RPMI7951 (cell line): Measurements from ENCODE around the gene CWF19L2. TPM values are rescaled to one million over a fixed set of nuclear protein-coding genes. Genes with fewer than 3 reads are reported as not detected.
"Not testable (repeated sequence)": the region's sequence is repeated elsewhere in the genome, so short reads cannot be mapped to it uniquely, and the experiment has no call there.

Source experiments
- DNase-seq: peaks from one replicate; pipeline ENCODE4 v3.0.0-alpha.2; 2012; ENCODE audit warnings: low read depth
- total RNA-seq: library from RNA; depleted of rRNA; stranded (reverse); fragments of >200 nt; shearing (Covaris generic); gene quantifications from 2 replicates; pipeline ENCODE4 v1.2.3, GENCODE V29; 2014; rRNA removed

CWF19L2 gene
- total RNA-seq, result 10.3 and 14.2 TPM in 2 replicates

GRCh38 chr11:107457558-107458271 is at the start of gene CWF19L2:
CWF19L2 (minus strand) TSS chr11:107457825; CDS start chr11:107457816, 9 bp downstream.
- peak; percentile 94 for DNase-seq

DNA sequence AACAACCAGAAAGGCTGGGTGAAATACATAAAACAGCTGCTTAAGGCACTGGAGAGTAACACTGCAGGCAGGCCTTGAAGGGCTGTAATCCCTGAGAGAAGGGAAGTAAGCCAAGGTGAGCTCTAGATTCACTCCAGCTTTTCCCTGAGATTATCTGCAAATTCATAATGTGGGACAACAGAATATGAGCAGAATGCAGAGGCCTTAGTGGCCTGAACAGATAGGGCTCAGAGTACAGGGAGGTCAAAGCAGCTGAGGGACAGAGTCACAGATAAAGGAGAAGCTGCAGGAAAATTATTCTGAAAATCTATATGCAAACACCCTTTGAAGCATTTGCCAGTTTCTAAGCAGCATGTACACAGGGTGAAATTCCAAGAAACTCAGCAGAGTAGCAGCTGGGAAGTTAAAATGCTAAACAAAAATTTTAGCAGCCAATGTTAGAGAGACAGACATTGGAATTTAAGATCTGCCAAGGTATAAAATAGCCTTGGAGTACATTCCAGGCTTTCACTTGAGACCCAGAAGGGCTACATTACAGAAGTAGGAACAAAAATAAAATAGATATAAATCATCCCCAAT is 48.1 kb upstream of the CWF19L2 start:
- no peak for DNase-seq

- no peak for DNase-seq
Measured at GRCh38 chr11:107504981-107505380, 47.4 kb upstream of the CWF19L2 start.

- no peak for DNase-seq
Measured at GRCh38 chr11:107501713-107502112, 44.1 kb upstream of the CWF19L2 start.

GRCh38 chr11:107497371-107497770 is 39.7 kb upstream of the CWF19L2 start:
- DNase-seq, result not testable (repeated sequence)

DNA sequence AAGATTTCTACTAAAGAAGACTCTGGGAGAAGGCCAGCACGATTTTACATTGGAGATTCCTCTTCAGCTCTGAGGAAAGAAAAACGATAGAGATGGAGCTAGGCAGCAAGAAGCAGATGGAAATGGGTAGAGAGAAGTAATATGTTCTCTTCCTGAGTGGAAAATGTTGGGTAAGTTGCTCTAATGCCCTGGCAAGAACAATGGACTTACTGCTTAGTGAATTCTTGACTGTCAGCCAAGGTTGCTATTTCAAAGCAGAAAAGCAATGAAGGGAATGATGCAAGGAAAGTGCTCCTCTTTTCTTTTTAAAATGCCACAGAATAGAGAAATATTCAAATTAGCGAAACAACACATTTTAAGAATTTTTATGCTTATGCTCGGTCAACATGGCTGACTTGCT is 38.4 kb upstream of the CWF19L2 start:
- DNase-seq, result peak; percentile 42

DNA sequence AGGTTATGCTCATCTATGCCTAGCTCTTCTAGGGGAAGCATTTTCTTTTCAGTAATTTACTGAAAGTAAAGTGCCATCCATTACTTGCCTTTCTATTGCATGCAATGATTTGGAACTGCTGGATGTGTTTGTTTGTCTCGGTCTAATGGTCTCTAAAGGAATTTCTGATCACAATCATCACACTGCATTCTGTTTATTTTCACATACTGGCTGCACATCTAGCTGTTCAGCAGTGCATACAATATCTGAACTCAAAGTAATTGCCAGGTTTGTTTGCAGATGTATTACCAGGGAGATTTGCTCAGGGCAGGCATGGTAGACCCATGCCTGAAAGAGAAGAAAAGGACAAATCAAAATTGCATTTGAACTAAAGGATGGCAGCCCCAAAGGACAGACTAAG is 36.4 kb upstream of the CWF19L2 start:
- DNase-seq, result no peak

GRCh38 chr11:107493117-107493516 is 35.5 kb upstream of the CWF19L2 start:
- DNase-seq, result peak; percentile 54

DNA sequence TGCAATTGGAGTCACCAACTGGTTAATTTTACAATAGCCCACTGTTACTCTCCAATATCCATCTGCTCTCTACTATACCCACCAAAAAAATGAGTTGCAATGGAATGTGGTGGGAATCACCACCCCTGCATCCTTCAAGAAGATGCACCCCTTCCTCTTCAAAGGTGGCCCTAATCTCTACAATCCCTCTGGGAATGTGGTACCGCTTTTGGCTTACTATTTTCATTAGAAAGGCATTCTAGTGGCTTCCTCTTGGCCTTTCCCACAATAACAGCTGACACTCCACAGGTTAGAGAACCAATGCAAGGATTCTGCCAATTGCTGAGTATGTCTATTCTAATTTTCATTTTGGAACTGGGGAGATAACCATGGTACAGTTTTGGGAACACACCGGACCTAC is 33.2 kb upstream of the CWF19L2 start:
- no peak for DNase-seq

DNA sequence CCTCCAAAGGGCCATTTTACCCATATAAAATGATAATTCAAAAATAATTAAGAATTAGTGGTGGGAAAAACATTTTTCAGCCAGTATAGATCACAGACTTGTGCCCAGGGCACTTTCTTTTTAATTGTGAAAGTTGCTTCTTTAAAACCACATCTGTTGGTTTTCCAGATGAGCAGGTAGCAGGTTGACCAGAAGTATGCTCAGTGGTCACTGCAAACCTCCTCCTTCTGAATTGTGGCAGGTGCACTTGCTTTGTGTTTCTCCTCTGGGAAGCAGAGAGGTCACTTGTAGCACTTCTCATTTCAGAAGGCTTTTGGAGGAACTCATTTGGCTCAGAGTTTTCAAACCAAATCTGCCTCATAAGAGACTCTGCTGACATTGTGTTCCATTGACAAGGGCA is 24.6 kb upstream of the CWF19L2 start:
- DNase-seq, result no peak

DNA sequence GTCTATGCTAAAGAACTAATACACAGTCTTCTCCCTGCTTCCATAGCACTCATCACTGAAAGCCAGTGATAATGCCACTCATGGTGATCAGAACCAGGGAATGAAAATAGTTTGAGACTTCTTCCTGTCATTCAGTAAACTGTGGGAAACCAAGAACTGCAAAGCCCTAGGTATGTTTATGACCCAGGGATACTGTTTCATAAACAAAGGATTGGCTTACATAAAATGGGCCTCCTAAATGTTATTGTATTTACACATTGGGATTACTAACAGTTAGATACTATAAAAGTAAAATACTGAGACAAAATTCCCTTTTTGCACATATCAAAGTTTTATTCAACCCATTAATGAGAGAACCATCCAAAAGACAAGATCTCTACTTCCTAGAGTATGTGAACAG is 21.3 kb upstream of the CWF19L2 start:
- DNase-seq, result no peak

DNA sequence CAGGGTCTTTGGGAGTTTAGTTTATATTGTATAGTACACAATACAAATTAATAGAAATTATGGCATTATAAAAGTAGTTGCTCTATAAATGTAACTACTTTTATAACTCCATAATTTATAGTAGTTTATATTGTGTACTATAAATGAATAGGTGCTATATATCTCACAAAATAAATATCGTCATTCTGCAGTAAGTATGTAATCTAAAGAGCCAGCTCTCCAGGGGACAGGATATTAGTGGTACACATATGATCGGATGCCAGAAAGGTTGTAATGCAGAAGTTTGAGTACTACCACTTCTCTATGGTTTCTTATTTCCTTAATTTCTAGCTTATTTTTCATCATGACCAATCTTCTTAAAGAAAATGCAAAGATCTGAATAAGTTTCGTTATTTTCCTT is 20.2 kb upstream of the CWF19L2 start:
- DNase-seq, result no peak

- no peak for DNase-seq
Measured at GRCh38 chr11:107473792-107474191, 16.2 kb upstream of the CWF19L2 start.

- peak; percentile 8 for DNase-seq
Measured at GRCh38 chr11:107472966-107473365, 15.3 kb upstream of the CWF19L2 start.

- DNase-seq, result peak; percentile 66
Measured at GRCh38 chr11:107468596-107468995, 11.0 kb upstream of the CWF19L2 start.

DNA sequence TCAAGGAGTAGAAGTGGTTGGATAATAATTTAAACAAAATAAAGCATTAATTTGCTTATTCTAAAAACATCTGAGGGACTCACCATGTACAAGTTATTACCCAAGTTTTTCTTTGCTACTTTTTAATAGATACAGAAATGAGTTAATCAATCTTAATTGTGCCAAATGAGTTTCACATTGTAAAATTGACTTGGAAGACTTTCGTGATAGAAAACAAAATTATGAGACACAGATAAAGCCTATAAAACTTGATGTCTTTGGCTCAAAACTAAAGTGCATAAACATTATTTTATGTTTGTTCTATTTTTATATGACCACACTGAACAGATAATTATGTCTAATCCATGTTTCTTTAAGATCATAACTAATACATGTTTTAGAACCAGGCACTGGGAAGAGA is 10.1 kb upstream of the CWF19L2 start:
- no peak for DNase-seq

GRCh38 chr11:107466275-107466866 is 8.7 kb upstream of the CWF19L2 start:
- DNase-seq, result not testable (repeated sequence)

DNA sequence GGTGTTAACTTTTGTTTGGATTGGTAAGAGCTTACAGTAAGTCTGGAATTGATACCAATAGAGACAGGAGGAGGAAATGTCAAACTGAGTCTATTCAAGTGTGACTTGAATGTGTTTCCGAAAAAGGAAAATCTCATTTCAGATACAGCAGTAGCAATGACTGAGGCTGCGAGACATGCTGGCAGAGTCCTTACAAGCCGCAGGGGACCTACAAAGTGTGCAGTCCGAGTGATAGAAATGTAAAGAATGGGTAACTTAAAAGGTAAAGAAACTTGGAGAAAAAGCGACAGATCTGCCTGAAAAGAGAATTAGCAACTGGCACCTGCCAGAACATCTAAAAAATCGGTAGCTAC is 444 bp downstream of the CWF19L2 start:
- peak; percentile 2 for DNase-seq

GRCh38 chr11:107453594-107454286 is 3.9 kb downstream of the CWF19L2 start:
- no peak for DNase-seq

DNA sequence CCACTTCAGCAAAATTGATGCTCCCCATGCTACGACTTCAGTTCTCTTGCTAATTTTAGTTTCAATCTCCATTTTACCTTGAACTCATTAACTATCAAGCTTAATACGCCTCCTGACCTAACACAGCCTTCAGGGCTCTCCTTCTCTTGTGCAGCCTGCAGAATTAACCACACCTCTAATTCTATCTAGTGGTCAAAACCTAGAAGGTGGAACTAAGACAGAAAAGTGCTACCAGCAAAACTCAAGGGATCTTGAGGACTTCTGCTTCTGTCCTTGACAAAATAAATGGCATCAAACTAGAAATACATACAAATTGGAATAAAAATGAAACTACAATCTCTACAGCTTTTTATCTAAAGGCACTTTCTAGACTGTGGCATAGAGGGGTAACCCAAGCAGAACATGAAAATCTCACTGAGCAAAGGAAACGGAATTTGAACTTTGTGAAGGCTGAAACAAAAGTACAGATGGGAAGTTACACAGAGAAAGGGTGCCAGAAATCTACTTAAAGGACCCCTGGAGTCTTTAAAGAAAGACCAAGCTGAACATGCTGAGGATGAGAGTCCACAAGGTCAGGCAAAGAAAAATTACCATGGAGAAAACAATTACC is 10.7 kb downstream of the CWF19L2 start:
- DNase-seq, result no peak

DNA sequence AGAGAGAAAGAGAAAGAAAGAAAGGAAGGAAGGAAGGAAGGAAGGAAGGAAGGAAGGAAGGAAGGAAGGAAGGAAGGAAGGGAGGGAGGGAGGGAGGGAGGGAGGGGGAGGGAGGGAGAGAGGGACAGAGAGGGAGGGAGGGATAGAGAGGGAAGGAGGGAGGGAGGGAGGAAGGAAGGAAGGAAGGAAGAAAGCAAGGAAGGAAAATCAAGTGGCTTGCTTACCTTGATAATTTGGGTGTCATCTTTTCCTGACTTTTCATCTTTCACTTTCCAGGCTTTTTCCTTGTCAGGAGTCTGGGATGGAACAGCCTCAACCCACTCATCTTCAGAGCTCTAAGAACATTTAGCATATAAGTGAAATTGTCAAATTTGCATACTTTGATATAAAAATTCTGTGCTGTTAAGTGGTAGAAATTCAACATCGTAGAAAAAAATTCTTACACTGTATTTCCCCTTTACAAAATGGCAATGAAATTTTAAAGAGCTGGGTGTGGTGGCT is 14.9 kb downstream of the CWF19L2 start:
- DNase-seq, result no peak

GRCh38 chr11:107439586-107440167 is 17.9 kb downstream of the CWF19L2 start:
- no peak for DNase-seq
